Measurements from ENCODE around the gene GRAP.

DNA sequence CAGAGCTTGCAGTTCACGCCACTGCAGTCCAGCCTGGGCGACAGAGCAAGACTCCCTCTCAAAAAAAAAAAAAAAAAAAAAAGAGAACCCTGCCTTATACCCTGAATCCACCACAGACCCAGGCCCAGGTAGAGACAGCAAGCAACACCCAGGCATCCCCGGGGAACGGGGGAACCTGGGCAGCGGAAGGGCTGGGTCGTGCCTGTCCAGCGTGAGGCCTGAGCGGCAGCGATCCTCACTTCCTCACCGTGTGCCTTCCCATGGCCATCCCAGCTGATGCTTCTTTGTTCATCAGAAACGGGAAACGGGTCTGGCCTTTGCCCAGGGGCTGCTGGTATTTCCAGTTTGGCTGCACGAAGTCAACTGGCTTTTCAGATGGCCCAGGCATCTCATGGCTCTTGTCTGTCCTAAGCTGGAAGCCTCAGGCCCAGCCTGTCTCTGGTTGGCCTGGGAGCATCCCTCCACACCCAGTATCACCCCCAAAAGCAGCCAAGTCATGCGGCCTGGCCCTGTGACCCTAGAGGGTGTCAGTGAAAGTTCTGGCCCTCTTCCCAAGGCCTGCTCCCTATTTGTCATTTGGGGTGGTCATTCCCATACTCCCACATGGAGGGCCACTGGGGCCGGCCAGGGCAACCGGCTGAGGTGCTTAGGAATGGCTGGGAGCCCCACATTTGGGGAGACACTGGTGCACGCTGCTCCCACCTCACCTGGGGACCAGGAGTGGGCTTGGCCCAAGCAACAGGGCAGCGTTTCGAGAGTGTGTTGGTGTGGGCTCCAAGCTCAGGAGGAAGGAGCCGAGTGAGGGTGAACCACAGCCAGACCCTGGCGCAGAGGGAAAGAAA, 62.3 kb downstream of the GRAP start:
- TF ChIP-seq, protein P1, sequence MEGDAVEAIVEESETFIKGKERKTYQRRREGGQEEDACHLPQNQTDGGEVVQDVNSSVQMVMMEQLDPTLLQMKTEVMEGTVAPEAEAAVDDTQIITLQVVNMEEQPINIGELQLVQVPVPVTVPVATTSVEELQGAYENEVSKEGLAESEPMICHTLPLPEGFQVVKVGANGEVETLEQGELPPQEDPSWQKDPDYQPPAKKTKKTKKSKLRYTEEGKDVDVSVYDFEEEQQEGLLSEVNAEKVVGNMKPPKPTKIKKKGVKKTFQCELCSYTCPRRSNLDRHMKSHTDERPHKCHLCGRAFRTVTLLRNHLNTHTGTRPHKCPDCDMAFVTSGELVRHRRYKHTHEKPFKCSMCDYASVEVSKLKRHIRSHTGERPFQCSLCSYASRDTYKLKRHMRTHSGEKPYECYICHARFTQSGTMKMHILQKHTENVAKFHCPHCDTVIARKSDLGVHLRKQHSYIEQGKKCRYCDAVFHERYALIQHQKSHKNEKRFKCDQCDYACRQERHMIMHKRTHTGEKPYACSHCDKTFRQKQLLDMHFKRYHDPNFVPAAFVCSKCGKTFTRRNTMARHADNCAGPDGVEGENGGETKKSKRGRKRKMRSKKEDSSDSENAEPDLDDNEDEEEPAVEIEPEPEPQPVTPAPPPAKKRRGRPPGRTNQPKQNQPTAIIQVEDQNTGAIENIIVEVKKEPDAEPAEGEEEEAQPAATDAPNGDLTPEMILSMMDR (IDR thresholded peaks at IDR 0.05; ENCODE audit: extremely low read depth in 1 of 2, insufficient read depth in 1 of 2, low read depth in 1 of 2, low read length in 2 of 2) = no peak
- TF ChIP-seq JUN (IDR thresholded peaks at IDR 0.05; ENCODE audit: borderline replicate concordance, insufficient read depth, insufficient read length, low read depth) (no peak), POLR2AphosphoS5 (IDR thresholded peaks at IDR 0.05; ENCODE audit: insufficient read depth, low read depth, low read length) (no peak), EZH2 (IDR thresholded peaks at IDR 0.05; ENCODE audit: borderline replicate concordance, low read depth, low read length, severe bottlenecking) (no peak), POLR2A (IDR thresholded peaks at IDR 0.05; ENCODE audit: low read depth, low read length) (no peak), GATA2 (IDR thresholded peaks at IDR 0.05; ENCODE audit: insufficient read depth, insufficient read length, low read depth, low read length) (no peak), MYC (IDR thresholded peaks at IDR 0.05; ENCODE audit: low read depth, low read length) (no peak)
- TF ChIP-seq, protein P2, sequence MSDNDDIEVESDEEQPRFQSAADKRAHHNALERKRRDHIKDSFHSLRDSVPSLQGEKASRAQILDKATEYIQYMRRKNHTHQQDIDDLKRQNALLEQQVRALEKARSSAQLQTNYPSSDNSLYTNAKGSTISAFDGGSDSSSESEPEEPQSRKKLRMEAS (IDR thresholded peaks at IDR 0.05; ENCODE audit: insufficient read depth, insufficient read length) = no peak
